ENCODE measurements around the gene SPATA25. TPM values are rescaled to one million over a fixed set of nuclear protein-coding genes. Genes with fewer than 3 reads are reported as not detected.
A peak's percentile ranks its signal among the peaks of the same experiment; 100 is the strongest.

The SPATA25 gene
- total and polyA plus RNA-seq, 4 donors = 0.43 to 7.6 (median 1.2) TPM

DNA sequence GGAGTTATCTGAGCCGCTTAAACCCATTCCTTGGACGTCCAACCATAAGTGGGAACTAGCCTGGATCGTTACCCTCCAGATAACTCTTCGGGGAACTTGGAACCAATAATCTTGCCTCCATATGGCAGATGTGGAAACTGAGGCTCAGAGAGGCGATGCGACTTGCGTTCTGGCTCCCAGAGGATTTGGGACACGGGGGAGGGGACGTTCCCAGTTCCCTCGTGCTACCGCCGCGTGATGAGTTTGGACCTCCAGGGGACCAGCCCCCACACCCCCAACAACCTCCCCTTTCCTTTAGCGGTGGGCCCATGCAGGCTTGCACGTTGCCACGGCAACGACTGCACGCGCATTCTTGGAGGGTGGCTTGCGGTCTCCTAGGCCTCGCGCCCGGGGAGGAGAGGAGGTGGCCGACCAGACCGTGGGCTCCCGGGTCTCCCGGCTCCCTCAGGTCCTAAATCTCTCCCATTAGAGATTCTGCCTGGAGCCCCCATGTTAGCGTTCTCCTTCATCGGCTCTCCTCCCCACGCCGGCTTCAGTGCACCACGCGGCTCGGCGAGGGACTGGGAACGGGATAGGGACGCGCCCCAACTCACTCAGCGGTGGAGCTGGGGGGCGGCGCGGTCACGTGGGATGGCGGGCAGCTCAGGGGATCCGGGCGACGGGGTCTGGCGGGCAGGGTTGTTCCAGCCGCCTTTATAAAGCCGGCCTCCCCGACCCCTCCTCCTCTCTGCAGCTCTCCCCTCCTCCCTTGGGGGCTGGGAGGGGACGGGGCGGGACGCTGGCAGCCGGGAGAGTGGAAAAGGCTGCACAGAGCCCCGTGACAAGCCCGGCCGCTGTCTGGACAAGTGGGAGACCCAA is 24.3 kb upstream of the SPATA25 start, which contains the start of gene PLTP:
PLTP (minus strand) TSS at position 670 of the 858 bp plus-strand sequence. CDS start 703 bp downstream, outside the sequence.
- Histone ChIP-seq H3K4me3 (ENCODE audit: low read depth in 1 of 3, low read length in 3 of 3) (peak within 1 kb of the TSS in 2 of 3 donors; percentile 9 to 38), H3K9ac (ENCODE audit: low read depth in 1 of 2, low read length in 2 of 2) (no peak within 1 kb of the TSS), H3K27me3 (ENCODE audit: control insufficient read depth in 4 of 4, insufficient read depth in 4 of 4, low read length in 3 of 4) (no peaks in the 10 kb centered on the region), H3K36me3 (ENCODE audit: control insufficient read depth in 4 of 4, insufficient read depth in 3 of 4, low read depth in 1 of 4, low read length in 3 of 4) (no peaks in the 10 kb centered on the region), H3K9me3 (ENCODE audit: control insufficient read depth in 4 of 4, low read length in 3 of 4) (no peaks in the 10 kb centered on the region), H3K27ac (ENCODE audit: low read depth in 1 of 2, low read length in 2 of 2) (peak within 1 kb of the TSS; percentile 72 to 80), H3K4me1 (ENCODE audit: control insufficient read depth in 4 of 4, insufficient read depth in 4 of 4, low read length in 3 of 4) (peaks cover 0 to 3% (median 1%) of the 10 kb centered on the region in 4 donors)
- 5% methylated on average over 58 of the region's 58 CpGs for WGBS
- no peak for TF ChIP-seq RAD21 (IDR thresholded peaks at IDR 0.05)
- no peak for TF ChIP-seq TAF1 (conservative IDR thresholded peaks at IDR 0.05)
- TF ChIP-seq, protein P1, sequence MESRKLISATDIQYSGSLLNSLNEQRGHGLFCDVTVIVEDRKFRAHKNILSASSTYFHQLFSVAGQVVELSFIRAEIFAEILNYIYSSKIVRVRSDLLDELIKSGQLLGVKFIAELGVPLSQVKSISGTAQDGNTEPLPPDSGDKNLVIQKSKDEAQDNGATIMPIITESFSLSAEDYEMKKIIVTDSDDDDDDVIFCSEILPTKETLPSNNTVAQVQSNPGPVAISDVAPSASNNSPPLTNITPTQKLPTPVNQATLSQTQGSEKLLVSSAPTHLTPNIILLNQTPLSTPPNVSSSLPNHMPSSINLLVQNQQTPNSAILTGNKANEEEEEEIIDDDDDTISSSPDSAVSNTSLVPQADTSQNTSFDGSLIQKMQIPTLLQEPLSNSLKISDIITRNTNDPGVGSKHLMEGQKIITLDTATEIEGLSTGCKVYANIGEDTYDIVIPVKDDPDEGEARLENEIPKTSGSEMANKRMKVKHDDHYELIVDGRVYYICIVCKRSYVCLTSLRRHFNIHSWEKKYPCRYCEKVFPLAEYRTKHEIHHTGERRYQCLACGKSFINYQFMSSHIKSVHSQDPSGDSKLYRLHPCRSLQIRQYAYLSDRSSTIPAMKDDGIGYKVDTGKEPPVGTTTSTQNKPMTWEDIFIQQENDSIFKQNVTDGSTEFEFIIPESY (IDR thresholded peaks at IDR 0.05) = no peak
- no peak for TF ChIP-seq JUND (IDR thresholded peaks at IDR 0.05)
- TF ChIP-seq, protein P2, sequence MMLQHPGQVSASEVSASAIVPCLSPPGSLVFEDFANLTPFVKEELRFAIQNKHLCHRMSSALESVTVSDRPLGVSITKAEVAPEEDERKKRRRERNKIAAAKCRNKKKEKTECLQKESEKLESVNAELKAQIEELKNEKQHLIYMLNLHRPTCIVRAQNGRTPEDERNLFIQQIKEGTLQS (IDR thresholded peaks at IDR 0.05) = no peak
- no peak for TF ChIP-seq FOXA1 (IDR thresholded peaks at IDR 0.05)
- TF ChIP-seq, protein P3, sequence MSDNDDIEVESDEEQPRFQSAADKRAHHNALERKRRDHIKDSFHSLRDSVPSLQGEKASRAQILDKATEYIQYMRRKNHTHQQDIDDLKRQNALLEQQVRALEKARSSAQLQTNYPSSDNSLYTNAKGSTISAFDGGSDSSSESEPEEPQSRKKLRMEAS (IDR thresholded peaks at IDR 0.05) = no peak
- no peak for TF ChIP-seq RXRA (IDR thresholded peaks at IDR 0.05)
- TF ChIP-seq GABPA (IDR thresholded peaks at IDR 0.05 in 1 of 2, conservative IDR thresholded peaks at IDR 0.05 in 1 of 2) = no peak
- no peak for TF ChIP-seq NR2F2 (IDR thresholded peaks at IDR 0.05)
- no peak for TF ChIP-seq SP1 (IDR thresholded peaks at IDR 0.05)
- TF ChIP-seq FOXA2 (IDR thresholded peaks at IDR 0.05) = no peak
- no peak for TF ChIP-seq HNF4G (IDR thresholded peaks at IDR 0.05)
- TF ChIP-seq EGR1 (IDR thresholded peaks at IDR 0.05; ENCODE audit: low read depth in 2 of 2) = no peak
- TF ChIP-seq YY1 (IDR thresholded peaks at IDR 0.05) = no peak
- TF ChIP-seq, protein P4, sequence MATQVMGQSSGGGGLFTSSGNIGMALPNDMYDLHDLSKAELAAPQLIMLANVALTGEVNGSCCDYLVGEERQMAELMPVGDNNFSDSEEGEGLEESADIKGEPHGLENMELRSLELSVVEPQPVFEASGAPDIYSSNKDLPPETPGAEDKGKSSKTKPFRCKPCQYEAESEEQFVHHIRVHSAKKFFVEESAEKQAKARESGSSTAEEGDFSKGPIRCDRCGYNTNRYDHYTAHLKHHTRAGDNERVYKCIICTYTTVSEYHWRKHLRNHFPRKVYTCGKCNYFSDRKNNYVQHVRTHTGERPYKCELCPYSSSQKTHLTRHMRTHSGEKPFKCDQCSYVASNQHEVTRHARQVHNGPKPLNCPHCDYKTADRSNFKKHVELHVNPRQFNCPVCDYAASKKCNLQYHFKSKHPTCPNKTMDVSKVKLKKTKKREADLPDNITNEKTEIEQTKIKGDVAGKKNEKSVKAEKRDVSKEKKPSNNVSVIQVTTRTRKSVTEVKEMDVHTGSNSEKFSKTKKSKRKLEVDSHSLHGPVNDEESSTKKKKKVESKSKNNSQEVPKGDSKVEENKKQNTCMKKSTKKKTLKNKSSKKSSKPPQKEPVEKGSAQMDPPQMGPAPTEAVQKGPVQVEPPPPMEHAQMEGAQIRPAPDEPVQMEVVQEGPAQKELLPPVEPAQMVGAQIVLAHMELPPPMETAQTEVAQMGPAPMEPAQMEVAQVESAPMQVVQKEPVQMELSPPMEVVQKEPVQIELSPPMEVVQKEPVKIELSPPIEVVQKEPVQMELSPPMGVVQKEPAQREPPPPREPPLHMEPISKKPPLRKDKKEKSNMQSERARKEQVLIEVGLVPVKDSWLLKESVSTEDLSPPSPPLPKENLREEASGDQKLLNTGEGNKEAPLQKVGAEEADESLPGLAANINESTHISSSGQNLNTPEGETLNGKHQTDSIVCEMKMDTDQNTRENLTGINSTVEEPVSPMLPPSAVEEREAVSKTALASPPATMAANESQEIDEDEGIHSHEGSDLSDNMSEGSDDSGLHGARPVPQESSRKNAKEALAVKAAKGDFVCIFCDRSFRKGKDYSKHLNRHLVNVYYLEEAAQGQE (IDR thresholded peaks at IDR 0.05) = no peak
- no peak for TF ChIP-seq HNF4A (conservative IDR thresholded peaks at IDR 0.05)
- TF ChIP-seq, protein P5, sequence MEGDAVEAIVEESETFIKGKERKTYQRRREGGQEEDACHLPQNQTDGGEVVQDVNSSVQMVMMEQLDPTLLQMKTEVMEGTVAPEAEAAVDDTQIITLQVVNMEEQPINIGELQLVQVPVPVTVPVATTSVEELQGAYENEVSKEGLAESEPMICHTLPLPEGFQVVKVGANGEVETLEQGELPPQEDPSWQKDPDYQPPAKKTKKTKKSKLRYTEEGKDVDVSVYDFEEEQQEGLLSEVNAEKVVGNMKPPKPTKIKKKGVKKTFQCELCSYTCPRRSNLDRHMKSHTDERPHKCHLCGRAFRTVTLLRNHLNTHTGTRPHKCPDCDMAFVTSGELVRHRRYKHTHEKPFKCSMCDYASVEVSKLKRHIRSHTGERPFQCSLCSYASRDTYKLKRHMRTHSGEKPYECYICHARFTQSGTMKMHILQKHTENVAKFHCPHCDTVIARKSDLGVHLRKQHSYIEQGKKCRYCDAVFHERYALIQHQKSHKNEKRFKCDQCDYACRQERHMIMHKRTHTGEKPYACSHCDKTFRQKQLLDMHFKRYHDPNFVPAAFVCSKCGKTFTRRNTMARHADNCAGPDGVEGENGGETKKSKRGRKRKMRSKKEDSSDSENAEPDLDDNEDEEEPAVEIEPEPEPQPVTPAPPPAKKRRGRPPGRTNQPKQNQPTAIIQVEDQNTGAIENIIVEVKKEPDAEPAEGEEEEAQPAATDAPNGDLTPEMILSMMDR (IDR thresholded peaks at IDR 0.05; ENCODE audit: low read depth, low read length, missing input control) = no peak
- peak; percentile 57 for DNase-seq (ENCODE audit: low spot score)

Data from liver (tissue), 9 donors.